MM.1S (cell line): ENCODE data around the gene CXADR.

ENCODE experiments used
- DNase-seq: peaks from one replicate; pipeline ENCODE4 v3.0.0-alpha.2; 2015
- H2AFZ ChIP-seq: fragments of 300-600 bp; sonication (generic); 2 replicates; pipeline ENCODE4 v1.6.0; 2016; ENCODE audit warnings: antibody characterized with exemption, low read length
- H3F3A ChIP-seq: fragments of 300-600 bp; sonication (generic); 2 replicates; pipeline ENCODE4 v1.6.1; 2016; ENCODE audit warnings: mild to moderate bottlenecking, antibody characterized with exemption, low read length, moderate library complexity, mixed read lengths; ENCODE audit not compliant: insufficient read depth
- H3K27ac ChIP-seq: fragments of 300-600 bp; sonication (generic); 2 replicates; pipeline ENCODE4 v1.5.1; 2016; ENCODE audit warnings: mild to moderate bottlenecking, low read length
- H3K27me3 ChIP-seq: fragments of 300-600 bp; sonication (generic); replicated peaks from 2 replicates; pipeline ENCODE4 v1.6.0; 2016; ENCODE audit warnings: low read length; ENCODE audit not compliant: insufficient read depth
- H3K36me3 ChIP-seq: fragments of 300-600 bp; sonication (generic); replicated peaks from 2 replicates; pipeline ENCODE4 v1.6.1; 2016; ENCODE audit warnings: mild to moderate bottlenecking, low read length, mixed read lengths; ENCODE audit not compliant: insufficient read depth
- H3K4me1 ChIP-seq: fragments of 300-600 bp; sonication (generic); 2 replicates; pipeline ENCODE4 v1.6.1; 2016; ENCODE audit warnings: low read length, mixed read lengths
- H3K4me2 ChIP-seq: fragments of 300-600 bp; sonication (generic); 2 replicates; pipeline ENCODE4 v1.6.0; 2016; ENCODE audit warnings: low read depth, low read length
- H3K4me3 ChIP-seq: fragments of 300-600 bp; sonication (generic); 2 replicates; pipeline ENCODE4 v1.5.1; 2016; ENCODE audit warnings: low read length, mixed read lengths
- H3K79me2 ChIP-seq: fragments of 300-600 bp; sonication (generic); 2 replicates; pipeline ENCODE4 v1.6.1; 2016; ENCODE audit warnings: mixed run types, low read length, mixed read lengths
- H3K9ac ChIP-seq: fragments of 300-600 bp; sonication (generic); 2 replicates; pipeline ENCODE4 v1.6.1; 2016; ENCODE audit warnings: low read length, mixed read lengths
- H3K9me2 ChIP-seq: fragments of 300-600 bp; sonication (generic); replicated peaks from 2 replicates; pipeline ENCODE4 v1.6.1; 2016; ENCODE audit warnings: mild to moderate bottlenecking, low read length, mixed read lengths; ENCODE audit not compliant: insufficient read depth
- H3K9me3 ChIP-seq: fragments of 300-600 bp; sonication (generic); replicated peaks from 2 replicates; pipeline ENCODE4 v1.6.1; 2016; ENCODE audit warnings: mild to moderate bottlenecking, low read length, mixed read lengths; ENCODE audit not compliant: insufficient read depth
- H4K20me1 ChIP-seq: fragments of 300-600 bp; sonication (generic); 2 replicates; pipeline ENCODE4 v1.6.1; 2016; ENCODE audit warnings: mild to moderate bottlenecking, low read length, moderate library complexity, mixed read lengths; ENCODE audit not compliant: insufficient read depth
- EZH2 ChIP-seq: fragments of 300-600 bp; sonication (generic); optimal IDR thresholded peaks from 2 replicates; pipeline ENCODE3; 2017; ENCODE audit warnings: low read depth, mild to moderate bottlenecking, antibody characterized with exemption, low read length, mixed read lengths
- EZH2phosphoT487 ChIP-seq: fragments of 300-600 bp; sonication (generic); IDR thresholded peaks from 2 replicates; pipeline ENCODE4 v1.6.1; 2018; ENCODE audit warnings: antibody characterized with exemption, low read length
- TF ChIP-seq, protein P1 (sequence below): fragments of 300-600 bp; sonication (generic); IDR thresholded peaks from 2 replicates; pipeline ENCODE4 v1.5.1; 2016; ENCODE audit warnings: antibody characterized with exemption, low read length, mixed read lengths

Gene CXADR

DNA sequence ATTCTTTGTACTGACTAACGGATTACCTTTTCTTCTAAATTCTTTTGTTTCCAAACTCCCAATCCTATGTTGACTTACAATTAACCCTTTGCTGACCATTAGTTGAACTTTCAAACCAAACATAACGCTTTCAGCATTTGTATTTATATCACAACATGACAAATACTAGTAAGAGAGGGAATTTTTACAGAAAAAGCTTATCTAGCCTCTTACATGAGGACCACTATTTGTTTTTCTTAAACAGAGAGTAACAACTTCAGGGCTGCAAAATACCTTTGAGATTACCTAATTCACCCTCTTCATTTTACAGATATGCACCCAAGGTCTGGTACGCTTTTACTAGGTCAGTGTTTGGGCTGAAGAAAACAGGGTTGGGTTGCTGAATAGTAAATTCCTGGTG lies 45.0 kb upstream of the CXADR start:
- no peak overlapping the region for H3K4me2 ChIP-seq

DNA sequence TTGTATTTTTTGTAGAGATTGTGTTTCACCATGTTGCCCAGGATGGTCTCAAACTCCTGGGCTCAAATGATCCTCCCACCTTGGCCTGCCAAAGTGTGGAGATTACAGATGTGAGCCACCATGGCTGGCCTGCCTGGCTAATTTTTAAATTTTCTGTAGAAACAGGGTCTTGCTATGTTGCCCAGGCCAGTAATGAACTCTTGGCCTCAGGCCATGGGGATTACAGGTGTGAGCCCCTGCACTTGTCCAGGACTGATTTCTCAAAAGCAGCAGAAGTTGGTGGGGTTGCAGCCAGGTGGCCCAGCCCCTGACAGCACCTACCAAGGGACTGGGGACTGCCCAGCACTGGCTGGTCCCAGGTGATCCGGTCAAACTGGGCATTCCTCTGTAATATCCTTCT lies 44.1 kb upstream of the CXADR start:
- Histone ChIP-seq H3K36me3 (no peaks in the 10 kb centered on the region), H4K20me1 (no peaks in the 10 kb centered on the region), H3K27me3 (no peaks in the 10 kb centered on the region), H3K27ac (no peak overlapping the region), H3K4me2 (no peak overlapping the region), H3K79me2 (no peaks in the 10 kb centered on the region), H3K9me2 (no peaks in the 10 kb centered on the region), H2AFZ (no peak overlapping the region), H3K4me3 (no peak overlapping the region), H3K9me3 (no peaks in the 10 kb centered on the region), H3K9ac (no peak overlapping the region), H3K4me1 (peaks cover 9% of the 10 kb centered on the region; the same call in 1 of the 2 replicates), H3F3A (no peaks in the 10 kb centered on the region; the same call in 1 of the 2 replicates)
- TF ChIP-seq, protein P1, sequence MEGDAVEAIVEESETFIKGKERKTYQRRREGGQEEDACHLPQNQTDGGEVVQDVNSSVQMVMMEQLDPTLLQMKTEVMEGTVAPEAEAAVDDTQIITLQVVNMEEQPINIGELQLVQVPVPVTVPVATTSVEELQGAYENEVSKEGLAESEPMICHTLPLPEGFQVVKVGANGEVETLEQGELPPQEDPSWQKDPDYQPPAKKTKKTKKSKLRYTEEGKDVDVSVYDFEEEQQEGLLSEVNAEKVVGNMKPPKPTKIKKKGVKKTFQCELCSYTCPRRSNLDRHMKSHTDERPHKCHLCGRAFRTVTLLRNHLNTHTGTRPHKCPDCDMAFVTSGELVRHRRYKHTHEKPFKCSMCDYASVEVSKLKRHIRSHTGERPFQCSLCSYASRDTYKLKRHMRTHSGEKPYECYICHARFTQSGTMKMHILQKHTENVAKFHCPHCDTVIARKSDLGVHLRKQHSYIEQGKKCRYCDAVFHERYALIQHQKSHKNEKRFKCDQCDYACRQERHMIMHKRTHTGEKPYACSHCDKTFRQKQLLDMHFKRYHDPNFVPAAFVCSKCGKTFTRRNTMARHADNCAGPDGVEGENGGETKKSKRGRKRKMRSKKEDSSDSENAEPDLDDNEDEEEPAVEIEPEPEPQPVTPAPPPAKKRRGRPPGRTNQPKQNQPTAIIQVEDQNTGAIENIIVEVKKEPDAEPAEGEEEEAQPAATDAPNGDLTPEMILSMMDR, result no peak
- no peak for TF ChIP-seq EZH2phosphoT487
- TF ChIP-seq EZH2, result no peak
- DNase-seq, result no peak

More for the DNA sequence above, 45.0 kb upstream of the CXADR start:
- no peak overlapping the region for H3K9ac ChIP-seq
- no peak overlapping the region for H3K4me3 ChIP-seq
- no peaks in the 10 kb centered on the region for H3K27me3 ChIP-seq
- H4K20me1 ChIP-seq, result no peaks in the 10 kb centered on the region
- H3F3A ChIP-seq, result no peaks in the 10 kb centered on the region; the same call in 1 of the 2 replicates
- H3K27ac ChIP-seq, result no peak overlapping the region
- no peak for DNase-seq
- H3K36me3 ChIP-seq, result no peaks in the 10 kb centered on the region
- H3K4me1 ChIP-seq, result peaks cover 9% of the 10 kb centered on the region; the same call in 1 of the 2 replicates
- no peaks in the 10 kb centered on the region for H3K9me3 ChIP-seq
- H3K79me2 ChIP-seq, result no peaks in the 10 kb centered on the region
- H3K9me2 ChIP-seq, result no peaks in the 10 kb centered on the region
- H2AFZ ChIP-seq, result no peak overlapping the region
- TF ChIP-seq, protein P1, result no peak
- TF ChIP-seq EZH2phosphoT487 (no peak), EZH2 (no peak)

DNA sequence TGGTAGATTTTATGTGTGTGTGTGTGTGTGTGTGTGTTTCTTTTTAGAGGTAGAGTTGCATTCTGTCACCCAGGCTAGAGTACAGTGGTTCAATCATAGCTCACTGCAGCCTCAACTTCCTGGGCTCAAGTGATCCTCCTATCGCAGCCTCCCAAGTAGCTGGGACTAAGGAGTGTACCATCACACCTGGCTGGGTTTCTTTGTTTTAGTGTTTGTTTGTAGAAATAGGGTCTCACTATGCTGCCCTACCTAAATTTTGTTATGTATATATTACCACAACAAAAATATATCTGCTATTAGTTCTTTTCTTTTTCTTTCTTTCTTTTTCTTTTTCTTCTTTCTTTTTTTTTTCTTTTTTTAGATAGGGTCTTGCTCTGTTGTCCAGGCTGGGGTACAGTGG lies 43.1 kb upstream of the CXADR start:
- Histone ChIP-seq H3K4me2 (no peak overlapping the region), H4K20me1 (no peaks in the 10 kb centered on the region), H3K9me3 (no peaks in the 10 kb centered on the region), H3K79me2 (no peaks in the 10 kb centered on the region), H3K27me3 (no peaks in the 10 kb centered on the region), H3K4me1 (peaks cover 9% of the 10 kb centered on the region; the same call in 1 of the 2 replicates), H3K4me3 (no peak overlapping the region), H2AFZ (no peak overlapping the region), H3F3A (no peaks in the 10 kb centered on the region; the same call in 1 of the 2 replicates), H3K9ac (no peak overlapping the region), H3K27ac (no peak overlapping the region), H3K36me3 (no peaks in the 10 kb centered on the region), H3K9me2 (no peaks in the 10 kb centered on the region)
- DNase-seq, result no peak
- no peak for TF ChIP-seq EZH2
- TF ChIP-seq EZH2phosphoT487, result no peak
- TF ChIP-seq, protein P1, result no peak
